HG02610 (cell line): ENCODE data around the gene TSHZ2.
"Not testable (repeated sequence)": the region's sequence is repeated elsewhere in the genome, so short reads cannot be mapped to it uniquely, and the experiment has no call there.

Source experiments
- ATAC-seq: cut with Tn5 transposase; IDR thresholded peaks from one replicate; pipeline ENCODE4 v1.9.1; 2021; ENCODE audit warnings: mild to moderate bottlenecking, moderate library complexity; ENCODE audit not compliant: unreplicated experiment

TSHZ2 gene

GRCh38 chr20:52959125-52959524 is 13.0 kb upstream of the TSHZ2 start:
- no peak for ATAC-seq

DNA sequence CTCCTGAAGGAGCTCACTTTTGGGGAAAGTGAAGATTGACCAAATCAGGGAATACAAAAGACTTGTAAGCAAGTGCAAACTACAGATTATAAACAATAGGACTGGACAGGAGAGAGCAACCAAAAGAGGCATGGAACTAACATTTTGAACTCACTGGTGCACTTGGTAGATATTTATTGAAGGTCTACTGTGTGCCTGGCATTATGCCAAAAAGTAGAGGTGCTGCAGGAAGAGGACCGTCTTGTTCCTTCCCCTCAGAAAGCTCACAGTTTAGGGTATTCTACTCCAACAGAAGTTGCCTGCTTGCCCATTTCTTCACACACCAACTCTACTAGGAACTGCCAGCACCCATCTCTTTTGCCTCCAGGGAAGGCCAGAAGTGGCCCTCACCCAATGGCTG is 10.0 kb upstream of the TSHZ2 start:
- ATAC-seq: no peak

- ATAC-seq: no peak
Measured at GRCh38 chr20:52963131-52963530, 9.0 kb upstream of the TSHZ2 start.

GRCh38 chr20:52964131-52964530 is 8.0 kb upstream of the TSHZ2 start:
- ATAC-seq: no peak

- no peak for ATAC-seq
Measured at GRCh38 chr20:52965380-52965779, 6.8 kb upstream of the TSHZ2 start.

DNA sequence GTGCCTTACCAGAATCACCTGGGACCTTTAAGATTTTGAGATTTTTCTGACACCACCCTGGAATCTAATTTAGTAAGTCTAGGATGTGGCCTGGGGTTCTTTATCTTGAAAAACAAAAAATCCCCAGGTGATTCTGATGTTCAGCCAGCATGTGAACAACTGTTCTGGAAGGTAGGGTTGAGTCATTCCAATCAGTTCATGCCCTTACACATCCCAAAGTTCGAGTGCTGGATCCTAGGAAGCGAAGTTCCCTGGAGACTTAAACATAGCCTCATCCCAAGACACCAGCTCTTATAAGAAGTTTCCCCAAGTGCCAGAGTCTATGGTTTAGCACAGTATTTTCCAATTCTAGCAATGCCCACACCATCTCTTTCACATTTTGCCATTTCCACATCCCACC is 6.3 kb upstream of the TSHZ2 start:
- no peak for ATAC-seq

DNA sequence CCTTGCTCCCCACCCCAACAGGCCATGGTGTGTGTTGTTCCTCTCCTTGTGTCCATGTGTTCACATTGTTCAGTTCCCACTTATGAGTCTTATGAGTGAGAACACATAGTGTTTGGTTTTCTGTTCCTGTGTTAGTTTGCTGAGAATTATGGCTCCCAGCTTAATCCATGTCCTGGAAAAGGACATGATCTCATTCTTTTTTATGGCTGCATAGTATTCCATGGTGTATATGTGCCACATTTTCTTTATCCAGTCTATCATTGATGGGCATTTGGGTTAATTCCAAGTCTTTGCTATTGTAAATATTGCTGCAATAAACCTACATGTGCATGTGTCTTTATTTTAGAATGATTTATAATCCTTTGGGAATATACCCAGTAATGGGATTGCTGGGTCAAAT is 5.6 kb upstream of the TSHZ2 start:
- not testable (repeated sequence) for ATAC-seq

- ATAC-seq: no peak
Measured at GRCh38 chr20:52971498-52972189, 514 bp upstream of the TSHZ2 start.

- no peak for ATAC-seq
Measured at GRCh38 chr20:52972965-52973819, 1.0 kb downstream of the TSHZ2 start.

- no peak for ATAC-seq
Measured at GRCh38 chr20:52974179-52974594, 2.0 kb downstream of the TSHZ2 start.

- ATAC-seq: no peak
Measured at GRCh38 chr20:52975029-52975732, 3.0 kb downstream of the TSHZ2 start.

DNA sequence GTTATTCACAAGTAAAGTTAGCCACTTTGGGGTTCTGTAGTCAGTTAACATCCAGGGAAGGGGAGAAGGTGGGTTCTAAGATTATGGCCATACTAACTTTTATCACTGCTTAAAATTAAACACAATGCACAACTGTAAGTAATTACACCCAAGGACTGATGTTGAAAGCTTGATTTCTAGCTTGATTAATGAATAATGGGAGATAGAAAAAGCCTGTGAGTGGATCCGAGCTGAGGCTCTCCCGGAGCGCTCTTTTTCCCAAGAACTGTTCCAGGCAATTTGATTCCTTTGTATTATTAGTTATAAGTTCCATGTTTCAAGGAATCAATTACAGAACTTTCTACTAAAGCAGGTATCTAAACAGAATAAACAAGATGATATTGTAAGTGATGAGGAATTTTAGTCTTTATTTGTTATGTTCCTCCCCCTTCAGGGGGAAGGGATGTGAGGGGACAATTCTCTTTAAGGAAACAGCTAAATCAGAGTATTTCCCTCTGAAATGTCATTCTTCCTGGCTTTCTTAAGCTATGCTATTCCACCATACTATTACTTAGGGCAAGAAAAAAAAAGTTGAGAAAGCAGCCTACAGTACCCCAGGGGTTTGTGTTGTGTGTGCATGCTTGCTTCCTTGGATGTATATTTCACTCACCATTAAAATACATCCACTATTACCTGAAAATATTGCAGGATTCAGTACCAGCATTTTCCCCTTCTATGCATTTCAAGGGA is 3.8 kb downstream of the TSHZ2 start:
- no peak for ATAC-seq

- no peak for ATAC-seq
Measured at GRCh38 chr20:52978851-52979250, 6.7 kb downstream of the TSHZ2 start.

- ATAC-seq: no peak
Measured at GRCh38 chr20:52981051-52981450, 8.9 kb downstream of the TSHZ2 start.

DNA sequence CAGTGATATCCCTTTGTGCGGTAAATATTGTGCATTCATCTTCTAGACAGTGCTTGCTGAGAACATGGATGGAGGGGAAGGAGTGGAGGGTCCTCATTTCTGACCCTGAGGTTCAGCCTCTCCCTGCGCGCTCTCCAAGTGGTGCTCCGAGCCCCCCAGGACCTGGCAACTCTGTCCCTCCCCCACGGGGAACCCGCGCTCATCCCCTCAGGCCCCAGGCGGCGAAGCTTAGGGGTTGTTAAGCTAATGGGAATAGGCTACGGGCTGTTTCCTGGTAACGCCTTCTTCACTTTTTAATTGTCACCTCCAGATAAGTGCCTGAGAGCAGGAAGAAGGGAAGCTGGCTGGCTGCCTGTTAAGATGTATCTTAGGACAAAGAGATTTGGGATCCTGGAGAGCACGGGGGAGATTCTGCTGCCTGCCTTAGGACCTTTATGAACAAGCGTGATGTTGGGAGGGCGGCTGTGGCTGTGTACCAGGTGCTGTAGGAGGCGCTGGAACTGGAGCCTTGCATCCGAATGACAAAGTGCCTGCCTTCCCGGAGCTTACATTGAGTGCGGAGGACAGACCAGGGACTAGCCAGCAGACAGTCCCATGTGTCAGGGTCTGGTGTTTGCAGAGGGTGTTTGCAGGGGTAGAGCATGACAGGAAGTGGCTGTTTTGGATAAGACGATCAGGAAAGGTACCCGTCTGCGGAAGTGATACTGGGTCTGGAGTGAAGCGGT is 11.7 kb downstream of the TSHZ2 start:
- ATAC-seq: no peak

GRCh38 chr20:52984451-52984810 is 12.3 kb downstream of the TSHZ2 start:
- ATAC-seq: no peak

GRCh38 chr20:52985687-52986086 is 13.5 kb downstream of the TSHZ2 start:
- no peak for ATAC-seq

DNA sequence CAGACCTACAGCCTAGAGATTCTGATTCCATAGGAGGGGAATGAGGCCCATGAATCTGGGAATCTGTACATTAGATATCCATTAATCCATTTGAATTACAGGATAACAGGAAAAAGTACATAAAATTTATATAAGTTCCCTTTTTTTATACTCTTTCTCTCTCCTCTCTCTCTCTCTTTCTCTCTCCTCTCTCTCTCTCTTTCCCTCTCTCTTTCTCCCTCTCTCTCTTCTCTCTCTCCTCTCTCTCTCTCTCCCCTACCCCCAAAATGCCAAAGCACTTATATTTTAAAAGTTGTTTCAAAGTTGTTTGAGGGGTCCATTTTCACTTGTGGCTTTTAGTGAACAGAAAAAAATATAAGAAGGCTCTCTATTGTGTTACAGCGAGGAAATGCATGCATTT is 15.1 kb downstream of the TSHZ2 start:
- no peak for ATAC-seq

GRCh38 chr20:52991830-52992229 is 19.7 kb downstream of the TSHZ2 start:
- no peak for ATAC-seq

DNA sequence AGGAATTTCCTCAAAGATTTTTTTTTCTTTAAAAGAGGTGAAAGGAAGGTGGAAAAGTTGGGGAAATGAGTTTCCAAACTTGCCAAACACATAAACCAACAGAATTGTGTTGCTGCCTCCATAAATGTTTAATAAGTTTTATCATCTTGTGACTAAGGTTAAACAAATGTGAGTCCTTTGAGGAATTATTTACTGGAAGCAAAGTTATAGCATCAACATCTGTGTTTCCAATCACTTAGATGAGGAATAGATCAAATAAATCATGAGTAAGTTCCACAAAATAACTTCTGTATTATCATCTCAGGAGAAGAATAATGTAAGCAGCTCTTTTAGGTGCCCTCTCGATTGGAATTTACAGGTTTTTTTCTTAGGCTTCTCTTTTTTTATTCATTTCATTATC is 20.5 kb downstream of the TSHZ2 start:
- ATAC-seq: no peak
